Stimulated activated CD4-positive, alpha-beta T cell treated with anti-CD3 and anti-CD28 coated beads, Interleukin-4, amount 100 ng/mL, for 4 hours (primary cell): ENCODE results near the gene PTPRM.

Source experiments
- DNase-seq, 2 experiments: peaks; one replicate each; pipeline ENCODE4 v3.0.0-alpha.2; 2020

PTPRM gene

DNA sequence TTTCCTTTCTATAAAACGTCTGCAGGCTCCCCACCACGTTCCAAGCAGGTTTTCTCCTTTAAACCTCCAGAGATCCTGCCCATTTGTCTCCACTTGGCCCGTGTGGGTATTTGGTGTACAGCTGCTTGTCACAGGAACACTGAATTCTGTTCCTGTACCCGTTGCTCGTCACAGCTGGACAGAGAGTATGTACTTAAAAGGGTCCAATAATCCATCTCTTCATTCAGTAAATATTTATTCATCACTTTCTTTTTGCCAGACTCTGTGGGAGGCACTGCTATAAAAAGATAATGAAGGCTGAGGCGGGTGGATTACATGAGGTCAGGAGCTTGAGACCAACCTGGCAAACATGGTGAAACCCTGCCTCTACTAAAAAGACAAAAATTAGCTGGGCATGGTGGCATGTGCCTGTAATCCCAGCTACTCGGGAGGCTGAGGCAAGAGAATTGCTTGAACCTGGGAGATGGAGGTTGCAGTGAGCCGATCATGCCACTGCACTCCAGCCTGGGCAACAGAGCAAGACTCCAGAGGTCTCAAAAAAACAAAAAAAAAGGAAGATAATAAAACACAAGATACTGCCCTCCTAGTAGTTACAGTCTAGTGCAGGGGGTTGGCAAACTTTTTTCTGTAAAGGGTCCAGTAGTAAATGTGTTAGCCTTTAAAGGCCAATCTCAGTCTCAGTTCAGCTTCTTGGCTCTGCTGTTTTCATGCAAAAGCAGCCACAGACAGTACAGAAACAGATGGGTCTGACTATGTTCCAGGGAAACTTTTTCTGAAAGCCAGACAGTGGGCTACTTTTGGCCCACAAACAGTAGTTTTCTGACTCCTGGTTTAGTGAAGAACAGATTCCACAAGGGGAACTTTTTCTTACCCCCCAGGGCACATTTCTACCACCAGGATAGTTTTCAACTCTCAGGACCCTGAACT, 732.2 kb downstream of the PTPRM start:
- no peak for DNase-seq

DNA sequence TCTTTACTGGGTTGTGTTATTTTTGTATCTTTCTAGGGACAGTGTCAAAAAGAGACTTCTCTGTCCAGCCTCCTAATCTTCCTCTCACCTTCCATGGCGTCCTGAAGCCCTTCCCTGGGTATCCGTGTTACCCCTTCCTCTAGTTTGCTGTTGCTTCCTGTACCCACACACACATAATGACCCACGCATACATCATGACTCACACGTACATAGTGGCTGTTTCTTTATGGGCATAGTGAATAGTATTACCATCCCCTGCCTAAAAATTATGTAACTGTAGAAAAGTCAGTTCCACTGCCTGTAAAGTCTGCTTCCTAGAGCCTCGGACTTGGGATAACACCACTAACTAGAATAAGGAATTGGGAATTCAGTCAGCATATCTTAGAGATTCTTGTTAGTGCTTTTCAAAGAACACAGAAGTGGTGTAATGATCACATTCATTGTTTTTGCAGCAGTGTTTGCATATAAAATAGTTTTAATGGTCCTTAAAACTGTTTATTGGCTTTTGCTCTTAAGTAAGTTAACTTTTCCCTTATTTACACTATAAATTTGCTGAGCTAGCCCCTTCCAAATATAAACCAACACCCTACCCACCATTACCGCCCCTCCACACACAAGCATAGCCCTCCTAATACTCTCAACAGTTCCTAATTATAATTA, 733.8 kb downstream of the PTPRM start:
- no peak for DNase-seq

DNA sequence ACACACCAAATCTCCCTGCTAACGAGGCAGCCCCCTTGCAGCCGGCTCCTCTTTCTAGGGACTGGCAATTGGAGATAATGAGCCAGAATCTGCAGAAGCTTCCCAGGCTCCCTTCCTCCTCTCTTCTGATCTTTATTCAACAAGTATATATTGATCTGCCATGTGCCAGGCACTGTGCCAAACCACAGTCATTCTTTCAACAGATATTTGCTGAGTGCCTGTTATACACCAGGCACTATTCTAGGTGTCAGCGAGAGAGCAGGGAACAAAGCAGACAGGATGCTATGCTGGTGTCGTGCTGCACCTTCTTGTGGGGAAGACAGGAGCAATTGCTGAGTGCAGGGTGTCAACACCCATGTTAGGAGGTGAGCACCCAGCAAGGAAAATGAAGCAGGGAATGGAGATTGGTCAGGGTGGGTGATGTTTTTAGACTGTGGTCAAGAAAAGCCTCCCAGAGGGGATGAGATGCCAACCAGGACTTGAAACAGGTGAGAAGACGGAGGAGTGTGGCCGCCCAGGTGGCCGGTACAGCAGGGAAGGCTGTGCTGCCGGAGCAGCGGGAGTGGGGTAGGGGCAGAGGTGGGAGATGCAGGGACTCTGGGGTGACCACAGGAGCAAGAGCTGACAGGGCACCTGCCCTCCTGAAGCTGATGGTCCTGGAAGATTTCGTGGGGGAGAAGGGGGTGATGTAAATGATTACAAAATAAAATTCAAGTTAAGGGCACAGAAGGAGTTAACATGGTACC, 734.5 kb downstream of the PTPRM start:
- no peak for DNase-seq

DNA sequence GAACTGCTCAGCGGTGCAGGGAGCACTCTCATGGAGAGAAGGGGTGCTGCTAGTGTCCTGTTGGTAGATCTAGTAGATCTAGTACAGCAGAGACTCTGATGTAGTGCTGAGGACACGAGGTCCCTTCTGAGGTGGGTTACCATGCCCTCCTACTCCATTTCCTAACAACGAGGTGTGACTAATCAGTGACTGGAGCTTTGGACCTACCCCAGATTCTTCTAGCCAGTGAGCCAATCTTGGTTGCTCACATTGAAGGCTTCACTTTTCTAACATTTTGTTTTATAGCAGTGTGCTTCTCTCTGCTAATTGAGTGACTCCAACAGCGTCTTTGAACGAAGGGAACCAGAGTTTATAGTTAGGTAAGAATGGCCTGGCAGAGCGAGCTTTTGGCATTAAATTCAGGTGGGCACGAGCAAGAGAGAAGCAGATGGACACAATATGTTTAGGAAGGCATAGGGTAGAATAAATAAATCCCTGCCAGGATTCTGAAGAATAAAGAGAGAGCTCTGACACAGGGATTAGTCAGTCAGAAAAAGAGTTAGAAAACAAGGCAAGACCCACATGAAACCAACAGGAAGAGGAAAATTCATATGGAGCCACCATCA, 736.1 kb downstream of the PTPRM start:
- DNase-seq: no peak

DNA sequence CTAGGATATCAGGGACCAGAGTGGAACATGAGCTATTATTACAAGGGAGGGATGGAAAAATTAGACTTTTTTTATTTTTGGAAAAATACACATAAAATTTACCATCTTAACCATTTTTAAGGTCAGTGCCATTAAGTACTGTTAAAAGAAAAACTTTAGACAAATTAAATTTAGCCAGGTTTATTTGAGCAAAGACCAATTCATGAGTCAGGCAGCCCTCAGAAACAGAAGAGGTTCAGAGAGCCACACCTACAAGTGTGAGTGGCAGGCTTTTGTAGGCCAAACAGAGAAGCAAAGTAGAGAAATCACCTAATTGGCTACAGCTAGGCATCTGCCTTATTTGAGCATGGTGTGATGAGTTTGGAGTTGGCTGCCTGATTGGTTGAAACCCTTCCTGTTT, 740.8 kb downstream of the PTPRM start:
- no peak for DNase-seq

DNA sequence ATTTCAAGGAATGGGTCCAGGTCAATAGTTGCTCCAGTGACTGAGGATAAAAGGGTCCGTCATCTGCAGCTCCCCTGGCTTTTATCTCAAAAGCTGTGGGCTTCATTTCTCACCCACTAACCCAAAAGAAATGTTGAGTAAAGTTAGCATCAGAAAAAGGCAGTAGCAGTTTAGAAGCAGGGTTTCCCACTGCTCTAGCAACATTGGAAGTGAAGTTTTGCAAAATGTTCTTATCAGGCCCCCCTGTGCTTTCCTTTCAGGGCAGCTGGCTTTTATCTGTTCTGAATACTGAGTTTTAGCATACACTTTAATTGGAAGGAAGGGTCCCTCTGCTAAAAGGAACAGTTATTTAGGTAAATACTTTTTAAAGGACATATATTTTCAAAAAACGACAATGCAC, 745.9 kb downstream of the PTPRM start:
- no peak for DNase-seq

DNA sequence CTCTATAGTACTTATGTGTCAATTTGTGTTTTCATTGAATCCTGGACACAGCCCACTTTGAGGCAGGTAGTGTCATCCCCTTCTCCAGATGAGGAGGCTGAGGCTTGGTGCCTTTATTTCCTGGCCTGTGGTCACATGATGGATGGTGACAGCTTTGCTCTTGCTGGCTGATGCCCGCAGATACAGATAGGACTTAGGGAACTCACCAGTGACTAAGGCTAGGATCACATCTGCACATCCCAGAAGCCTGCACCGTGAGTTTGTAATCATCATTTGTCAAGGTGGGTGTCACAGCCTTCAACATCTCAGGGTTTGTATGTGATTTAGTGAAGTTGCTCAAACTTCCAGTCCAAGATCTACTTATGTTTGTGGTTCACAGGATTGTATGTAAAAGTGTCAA, 747.0 kb downstream of the PTPRM start:
- no peak for DNase-seq

DNA sequence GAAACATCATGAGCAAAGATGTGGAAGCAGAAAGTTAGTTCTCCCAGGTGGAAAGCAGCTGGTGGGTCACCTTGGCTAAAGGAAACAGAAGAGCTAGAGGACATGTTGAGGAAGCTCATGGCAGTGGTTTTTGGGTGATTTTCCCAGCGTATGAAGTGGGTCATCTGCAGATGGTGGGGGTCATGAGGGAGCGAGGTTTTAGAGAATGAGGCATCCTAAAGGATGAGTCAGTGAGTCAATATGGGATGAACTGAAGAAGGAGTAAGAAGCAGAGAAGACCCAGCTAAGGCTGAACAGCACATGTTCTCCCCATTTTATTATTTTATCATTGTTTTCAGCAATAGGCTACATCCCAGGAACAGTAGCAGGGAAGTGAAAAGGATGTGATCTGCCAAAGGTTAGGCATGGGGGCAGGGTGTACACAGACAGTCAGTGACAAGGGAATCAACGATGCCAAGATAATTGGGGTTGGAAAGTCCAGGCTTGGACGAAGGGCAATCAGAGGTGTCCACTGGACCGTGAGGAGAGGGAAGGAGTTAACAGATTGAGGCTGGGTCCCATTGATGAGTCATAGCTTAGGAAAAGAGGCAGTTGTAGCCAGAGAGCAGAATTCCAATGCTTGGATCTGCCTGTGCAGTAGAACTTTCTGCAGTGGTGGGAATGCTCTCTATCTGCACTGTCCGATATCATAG, 752.8 kb downstream of the PTPRM start:
- DNase-seq: no peak

DNA sequence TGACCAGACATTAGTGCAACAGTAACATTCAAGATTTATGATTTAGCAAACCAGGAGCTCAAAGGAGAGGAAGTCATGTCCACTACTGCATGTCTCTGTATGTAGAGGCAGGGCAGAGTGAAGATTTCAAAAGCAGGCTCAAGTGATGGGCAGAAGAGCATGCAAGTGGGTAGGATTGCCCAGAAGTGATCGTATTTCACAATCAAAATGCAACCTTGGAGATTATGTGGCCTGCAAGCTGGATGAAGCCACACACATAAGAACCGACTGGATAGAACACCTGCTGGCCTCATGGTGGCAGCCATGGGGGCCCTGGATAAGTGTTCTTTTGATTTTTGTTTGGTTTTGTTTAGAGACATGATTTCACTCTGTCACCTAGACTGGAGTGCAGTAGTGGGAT, 755.4 kb downstream of the PTPRM start:
- DNase-seq: no peak

DNA sequence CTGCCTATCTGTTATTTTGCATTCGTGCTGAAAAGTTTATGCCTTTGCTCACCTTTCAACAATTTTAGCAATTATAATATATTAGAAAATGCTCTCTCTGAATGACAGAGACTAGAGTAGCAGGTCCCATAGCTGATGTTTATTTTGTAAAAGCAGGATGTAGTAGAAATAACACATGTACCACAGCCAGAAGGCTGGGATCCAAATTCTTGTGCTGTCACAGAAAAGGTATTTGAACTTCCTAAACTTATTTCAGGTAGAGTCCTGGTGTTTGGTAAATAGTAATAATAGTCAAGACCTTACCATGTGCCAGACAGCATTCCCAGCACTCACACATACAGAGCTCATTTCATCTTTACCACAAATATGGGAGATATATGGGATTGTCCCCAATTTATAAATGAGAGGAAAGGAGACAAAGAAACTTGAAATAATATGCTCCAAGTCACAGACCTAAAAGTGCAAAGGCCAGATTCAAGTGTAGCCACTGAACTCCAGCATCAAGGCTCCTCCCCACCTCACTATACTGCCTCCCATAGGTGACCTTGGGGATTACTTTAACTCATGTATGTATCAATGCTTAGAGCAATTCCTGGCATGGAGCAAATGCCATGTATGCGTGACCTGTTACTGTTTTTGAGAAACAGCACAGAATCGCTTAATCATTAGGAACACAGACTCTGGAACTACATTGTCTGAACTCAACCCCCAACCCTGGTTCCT, 757.4 kb downstream of the PTPRM start:
- DNase-seq: no peak

DNA sequence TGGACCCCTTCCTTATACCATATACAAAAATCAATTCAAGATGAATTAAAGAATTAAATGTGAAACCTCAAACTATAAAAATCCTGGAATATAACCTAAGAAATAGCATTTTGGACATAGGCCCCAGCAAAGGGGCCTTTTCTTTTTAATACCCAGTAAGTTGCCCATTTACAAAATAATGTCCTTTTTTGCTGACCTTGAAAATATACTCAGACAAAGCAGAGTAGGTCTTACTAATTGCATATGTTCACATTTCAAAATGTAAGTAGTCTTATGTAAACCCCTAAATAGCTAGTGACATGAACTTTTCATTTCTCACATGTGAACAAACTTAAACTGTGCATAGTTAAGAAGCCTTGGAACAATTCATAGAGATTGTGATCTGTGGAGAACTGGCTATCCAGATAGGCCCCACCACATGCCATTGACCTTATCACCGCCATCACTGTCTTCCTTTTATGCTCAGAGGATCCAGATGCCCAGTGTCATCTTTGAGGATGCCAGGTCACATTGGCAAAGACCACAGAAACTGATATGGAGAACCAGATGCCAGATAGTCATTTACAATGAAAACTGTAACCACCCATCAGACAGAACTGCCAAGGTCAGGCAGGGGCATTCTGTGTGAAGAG, 759.8 kb downstream of the PTPRM start:
- no peak for DNase-seq

DNA sequence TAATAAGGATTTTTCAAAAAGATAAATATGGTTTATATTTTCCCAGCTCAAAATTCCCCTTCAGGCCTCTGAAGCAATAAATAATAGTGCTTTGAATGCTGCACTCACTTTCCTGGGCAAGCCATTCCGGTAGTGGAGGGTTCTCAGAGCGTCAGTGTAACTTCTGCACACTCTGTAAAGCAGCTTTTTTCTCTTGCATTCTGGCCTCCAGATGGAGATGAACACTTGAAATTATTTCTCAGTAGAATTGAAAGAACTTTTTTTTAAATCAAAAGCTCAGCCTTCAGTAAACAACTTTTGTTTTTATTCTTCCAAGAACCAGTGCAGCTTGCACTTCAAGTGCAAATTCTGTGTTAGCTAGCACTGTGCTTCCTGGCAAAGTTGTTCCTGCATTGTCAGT, 761.0 kb downstream of the PTPRM start:
- DNase-seq: no peak

DNA sequence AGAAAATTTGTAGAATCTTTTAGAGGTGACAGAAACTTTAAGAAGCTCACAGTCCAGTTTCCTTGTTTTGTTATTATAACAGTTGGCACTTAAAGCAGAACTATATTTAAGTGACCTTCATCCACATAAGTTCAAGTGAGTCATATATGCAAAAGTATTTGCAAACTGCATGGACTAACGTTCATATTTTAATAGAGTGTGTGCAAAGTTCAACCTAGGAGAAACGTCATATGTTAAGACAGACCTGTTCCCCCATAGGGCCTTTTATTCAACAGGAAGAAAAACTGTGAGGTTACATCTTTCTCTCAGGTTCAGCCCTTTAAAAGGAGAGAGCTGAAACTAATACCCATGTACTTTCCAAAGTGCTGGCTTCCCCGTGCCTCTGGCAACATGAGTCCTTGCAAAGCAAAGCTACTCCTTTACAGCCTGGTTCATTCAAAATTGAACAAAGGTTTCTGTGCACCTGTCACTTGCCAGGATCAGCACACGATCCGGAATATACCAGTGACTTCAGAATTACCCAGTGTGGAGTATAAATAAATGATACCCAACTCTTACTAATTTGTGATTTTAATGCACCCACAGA, 762.2 kb downstream of the PTPRM start:
- no peak for DNase-seq

DNA sequence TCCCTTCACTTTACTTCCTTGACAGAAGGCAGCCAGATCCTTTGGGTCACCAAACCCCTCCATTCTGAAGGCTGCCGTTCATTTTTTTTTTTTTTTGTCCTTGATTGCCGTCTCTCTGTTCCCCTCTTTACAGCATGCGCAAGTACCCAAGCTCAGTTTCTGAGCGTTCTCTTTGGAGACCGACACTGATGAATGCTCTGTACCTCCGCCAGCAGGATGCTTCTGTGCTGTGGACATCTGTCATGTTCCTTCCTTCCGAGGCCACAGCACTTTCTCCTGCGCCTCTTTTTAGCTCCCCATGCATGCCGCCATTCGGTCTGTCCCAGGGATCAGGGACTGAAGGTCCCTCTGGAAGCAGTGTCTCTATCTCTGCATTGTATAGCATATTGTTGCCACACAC, 763.5 kb downstream of the PTPRM start:
- DNase-seq: no peak

DNA sequence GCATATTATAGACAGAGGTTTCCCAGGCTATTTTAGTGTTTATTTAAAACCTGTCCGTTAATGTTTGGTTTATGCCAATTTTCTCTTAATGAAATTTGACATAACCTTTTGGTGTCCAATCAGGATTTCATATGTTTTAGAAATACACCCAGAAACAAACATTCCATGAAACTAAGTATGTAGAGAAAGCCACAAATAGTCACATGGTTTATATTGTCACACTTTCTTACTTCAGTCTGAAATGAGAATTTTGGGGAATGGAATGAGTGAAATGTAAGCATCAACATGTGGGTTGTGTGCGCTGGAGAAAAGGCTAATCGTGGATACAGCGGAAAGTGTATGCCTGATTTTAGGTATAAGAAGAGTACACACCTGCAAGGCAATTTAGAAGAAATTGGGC, 765.2 kb downstream of the PTPRM start:
- no peak for DNase-seq

DNA sequence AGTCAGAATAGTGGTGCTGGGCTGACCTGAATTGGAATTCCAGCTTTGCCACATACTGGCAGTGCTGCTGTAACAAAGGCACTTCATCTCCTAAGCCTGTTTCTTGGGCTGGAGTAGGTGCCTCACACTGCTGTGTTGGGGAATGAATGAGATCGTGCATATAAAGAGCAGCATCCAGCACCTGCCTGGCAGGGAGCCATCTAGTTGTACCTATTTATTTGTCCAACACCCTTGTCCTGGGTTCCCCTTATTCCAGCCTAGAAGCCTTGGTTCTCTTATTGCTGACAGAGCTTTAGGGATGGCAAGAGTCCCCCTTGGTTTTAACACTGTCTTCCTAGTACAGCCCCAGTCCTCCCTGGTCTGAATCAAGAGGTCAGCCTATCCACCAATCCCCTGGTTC, 766.8 kb downstream of the PTPRM start:
- DNase-seq: no peak

DNA sequence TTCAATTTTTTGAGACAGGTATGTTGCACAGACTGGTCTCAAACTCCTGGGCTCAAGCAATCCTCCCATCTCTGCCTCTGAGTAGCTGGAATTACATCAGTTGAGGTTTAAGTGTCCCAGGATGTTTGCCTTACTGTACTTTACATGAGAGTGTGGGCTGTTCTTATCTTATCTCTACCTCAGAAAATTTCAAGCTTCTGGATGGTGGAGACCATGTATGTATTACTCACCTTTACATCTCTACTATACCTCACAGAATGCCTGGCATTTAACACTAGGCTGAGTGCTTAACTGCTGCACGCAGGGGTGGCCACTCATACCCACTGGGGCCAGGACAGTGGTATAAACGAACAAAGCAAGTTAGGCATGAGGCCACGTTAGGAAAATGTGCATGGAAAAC, 770.1 kb downstream of the PTPRM start:
- DNase-seq: no peak

DNA sequence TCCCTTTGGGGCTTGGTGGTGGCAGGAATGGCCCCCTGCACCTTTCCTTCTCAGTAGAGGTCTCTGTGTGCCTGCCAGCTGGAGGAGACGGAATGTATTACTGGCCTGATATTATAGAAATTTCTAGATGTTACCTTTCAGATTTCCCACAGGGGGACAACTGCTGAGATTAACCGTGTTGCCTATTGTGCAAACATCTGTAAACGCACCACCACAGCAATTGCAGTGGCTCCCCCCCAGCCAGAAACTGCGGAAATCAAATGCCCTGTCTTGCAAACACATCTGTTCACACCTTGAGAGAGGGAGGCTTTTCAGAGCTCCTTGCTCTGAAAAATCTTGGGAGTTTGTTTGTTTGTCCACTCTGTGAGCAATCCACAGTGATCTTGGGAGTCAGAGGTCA, 772.1 kb downstream of the PTPRM start:
- DNase-seq: no peak

DNA sequence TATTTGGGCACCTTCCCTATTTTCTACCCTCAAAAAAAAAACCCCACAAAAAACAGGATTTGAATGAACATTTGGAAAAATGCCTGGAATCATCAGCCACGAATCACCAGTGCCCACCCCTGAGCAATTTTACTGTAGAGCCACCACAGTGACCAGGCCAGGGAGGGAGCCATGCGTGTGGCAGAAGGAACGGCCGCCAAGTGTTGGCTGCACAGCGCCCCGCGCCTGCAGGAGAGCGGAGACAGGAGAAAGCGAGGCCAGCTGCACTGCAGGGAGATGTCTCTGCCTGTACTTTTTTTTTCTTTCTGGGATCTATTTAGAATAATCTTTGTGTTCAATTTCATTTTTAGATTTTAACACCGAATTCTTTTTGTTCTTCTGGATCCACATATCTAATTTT, 772.8 kb downstream of the PTPRM start:
- no peak for DNase-seq

DNA sequence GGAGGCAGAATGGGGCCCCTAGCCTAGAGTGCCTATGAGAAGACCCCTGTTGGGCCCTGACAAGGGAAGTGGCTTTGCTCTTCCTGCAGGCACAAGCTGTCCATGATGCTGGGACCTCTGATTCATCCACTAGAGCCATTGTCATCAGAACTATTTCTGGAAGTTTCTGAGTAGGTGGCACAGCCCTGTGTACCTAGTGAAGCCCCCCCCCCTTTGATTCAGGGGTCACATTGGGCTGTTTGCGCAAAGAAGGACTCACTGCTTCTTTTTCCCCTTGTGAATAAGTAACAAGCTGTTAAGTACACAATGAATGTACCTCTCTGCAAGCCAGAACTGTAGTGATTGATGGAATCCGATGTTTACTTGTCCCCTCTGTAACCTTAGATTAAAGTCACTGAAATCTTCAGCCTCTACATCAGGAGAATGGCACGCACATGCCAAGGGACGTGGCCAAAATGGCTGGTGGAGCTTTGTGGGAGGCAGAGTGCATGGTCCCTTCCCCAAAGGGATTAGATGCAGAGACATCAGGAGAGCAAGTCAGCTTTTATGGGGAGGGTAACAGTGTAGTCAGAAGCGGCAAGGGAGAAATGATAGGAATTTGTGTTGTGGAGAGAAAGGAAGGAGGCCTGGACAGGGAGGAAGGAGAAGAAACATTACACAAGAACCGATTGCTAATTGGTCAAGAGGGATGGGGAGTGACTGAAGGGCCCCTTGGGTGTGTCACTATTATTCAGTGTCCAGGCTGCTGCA, 774.5 kb downstream of the PTPRM start:
- no peak for DNase-seq
